GM21423 (cell line): Measurements from ENCODE around the gene ANO10.

Experiments
- ATAC-seq: cut with Tn5 transposase; IDR thresholded peaks from one replicate; pipeline ENCODE4 v1.9.1; 2021; ENCODE audit warnings: mild to moderate bottlenecking, moderate library complexity; ENCODE audit not compliant: unreplicated experiment

The ANO10 gene

DNA sequence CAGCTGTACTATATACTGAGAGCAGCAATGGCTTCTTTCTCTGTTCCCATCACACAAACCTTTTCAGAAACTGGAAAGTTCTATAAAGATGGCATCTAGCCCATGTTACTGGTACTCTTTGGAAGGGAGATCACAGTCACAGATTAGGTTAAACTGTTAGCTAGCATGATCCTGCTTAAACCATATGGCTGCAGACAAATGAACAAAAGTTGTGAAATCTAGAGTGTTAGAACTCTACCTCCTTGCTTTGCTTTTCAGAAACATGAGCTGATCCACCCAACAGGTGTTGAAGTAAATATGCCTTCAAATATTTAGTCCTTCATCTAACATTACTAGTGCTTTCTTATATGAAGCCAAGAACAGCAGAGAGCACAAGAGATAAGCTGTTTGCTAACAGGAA lies 232.9 kb downstream of the ANO10 start:
- no peak for ATAC-seq

- no peak for ATAC-seq
These were observed 233.6 kb downstream of the ANO10 start for GRCh38 chr3:43388175-43388574.

DNA sequence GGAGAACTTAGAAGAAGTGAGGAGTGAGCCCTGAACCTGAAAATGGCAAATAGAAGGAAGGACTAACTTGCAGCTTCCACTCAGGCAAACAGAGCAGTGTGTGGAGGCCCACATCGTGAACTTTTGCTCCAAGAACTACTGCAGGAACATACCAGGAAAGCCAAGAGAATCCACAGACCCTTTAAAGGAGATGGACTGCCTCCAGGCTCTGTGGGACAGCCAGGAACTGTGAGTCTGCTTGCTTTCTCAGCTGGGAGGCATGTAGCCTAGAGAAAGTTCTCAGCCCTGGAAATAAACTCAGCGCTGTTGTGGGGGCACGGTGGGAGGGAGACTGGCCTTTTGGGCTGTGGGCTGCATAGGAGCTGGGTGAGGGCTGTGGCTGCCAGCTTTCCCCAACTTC lies 242.5 kb downstream of the ANO10 start:
- no peak for ATAC-seq

GRCh38 chr3:43378066-43378935 lies 243.5 kb downstream of the ANO10 start:
- no peak for ATAC-seq

DNA sequence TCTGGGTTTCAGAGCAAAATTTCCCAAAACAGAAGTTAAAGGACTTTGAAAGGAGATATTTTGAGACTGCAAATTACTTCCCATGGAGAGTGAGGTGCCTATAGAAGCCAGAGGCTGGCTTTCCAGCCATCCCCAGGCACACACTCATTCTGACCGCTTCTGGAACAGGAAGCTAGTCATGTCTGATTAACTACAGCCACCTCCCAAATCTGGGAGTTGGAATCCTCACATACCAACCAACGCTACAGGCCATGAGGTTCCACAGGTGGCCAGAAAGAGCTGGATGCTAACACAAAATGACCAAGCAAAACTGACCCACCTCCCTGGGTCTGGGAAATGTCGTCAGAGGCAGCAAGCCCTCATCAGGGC lies 248.3 kb downstream of the ANO10 start:
- no peak for ATAC-seq

DNA sequence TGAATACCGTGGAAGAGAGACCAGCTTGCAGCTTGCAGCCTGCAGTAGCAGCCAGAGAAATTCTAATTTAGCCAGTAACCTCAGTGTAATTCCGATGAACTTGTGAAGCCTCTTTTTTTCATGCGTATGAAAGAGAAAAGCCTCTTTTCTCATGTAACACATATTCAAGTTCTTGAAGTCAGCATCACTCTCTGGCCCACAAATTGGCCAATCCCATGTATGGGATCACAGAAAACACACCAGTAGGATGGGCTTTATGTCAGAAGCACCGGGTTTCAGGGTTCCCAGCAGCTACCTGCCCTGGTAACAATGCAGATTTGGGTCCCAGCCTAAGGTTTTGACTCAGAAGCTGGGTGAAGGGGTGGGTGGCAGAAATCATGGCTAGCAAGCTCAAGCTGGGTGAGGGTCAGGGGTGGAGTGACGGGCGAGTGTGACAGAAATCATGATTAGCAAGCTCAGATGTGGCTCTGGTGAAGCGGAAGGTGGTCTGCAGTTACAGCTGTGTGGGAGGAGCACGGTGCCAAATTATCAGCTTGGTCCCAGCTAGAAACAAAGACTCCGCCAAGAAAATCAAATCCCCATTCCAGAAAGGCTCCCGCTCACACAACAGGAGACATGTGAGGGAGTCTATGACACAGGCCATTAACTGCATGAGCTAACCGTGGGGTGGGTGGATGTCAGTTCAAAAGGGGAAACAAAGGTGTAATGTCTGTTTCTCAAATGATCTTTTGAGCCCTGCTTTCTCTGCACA lies 248.8 kb downstream of the ANO10 start:
- no peak for ATAC-seq

DNA sequence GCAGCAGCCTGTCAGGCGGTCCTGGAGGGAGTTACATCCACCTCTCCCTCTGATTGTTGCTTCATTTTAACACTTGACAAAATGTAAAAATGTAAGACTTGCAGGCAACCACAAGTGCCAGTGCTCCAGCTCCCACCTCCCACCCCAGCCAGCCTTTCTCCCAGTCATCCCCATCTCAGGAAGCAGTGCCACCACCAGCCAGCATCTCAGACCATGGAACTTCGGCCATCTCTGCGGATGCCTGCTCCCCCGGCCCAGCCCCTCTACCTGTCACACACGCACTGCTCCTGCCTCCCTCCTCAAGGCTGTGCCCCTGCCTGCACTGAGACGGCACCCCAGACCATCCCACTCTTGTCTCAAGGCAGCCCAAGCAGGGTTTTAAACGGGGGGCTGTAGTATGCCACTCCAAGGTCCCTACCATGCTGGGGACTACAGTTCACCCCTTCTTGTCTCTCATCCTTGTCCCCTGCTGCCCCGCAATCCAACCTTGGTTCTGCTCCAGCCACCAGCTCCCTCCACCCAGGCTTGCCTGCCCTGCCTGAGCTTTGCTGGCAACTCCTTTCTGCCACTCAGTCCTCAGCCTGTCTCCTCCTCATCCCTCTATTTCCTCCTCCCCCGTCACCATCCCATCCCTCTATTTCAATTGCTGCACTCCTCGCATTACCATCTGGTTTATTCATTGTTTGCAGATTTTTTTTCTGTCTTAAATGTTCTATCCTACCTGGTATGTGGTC lies 249.6 kb downstream of the ANO10 start:
- no peak for ATAC-seq

GRCh38 chr3:43371494-43371893 lies 250.3 kb downstream of the ANO10 start:
- ATAC-seq = no peak

- no peak for ATAC-seq
These were observed 251.4 kb downstream of the ANO10 start for GRCh38 chr3:43370293-43370980.

GRCh38 chr3:43369404-43370292 lies 252.2 kb downstream of the ANO10 start:
- ATAC-seq = no peak

DNA sequence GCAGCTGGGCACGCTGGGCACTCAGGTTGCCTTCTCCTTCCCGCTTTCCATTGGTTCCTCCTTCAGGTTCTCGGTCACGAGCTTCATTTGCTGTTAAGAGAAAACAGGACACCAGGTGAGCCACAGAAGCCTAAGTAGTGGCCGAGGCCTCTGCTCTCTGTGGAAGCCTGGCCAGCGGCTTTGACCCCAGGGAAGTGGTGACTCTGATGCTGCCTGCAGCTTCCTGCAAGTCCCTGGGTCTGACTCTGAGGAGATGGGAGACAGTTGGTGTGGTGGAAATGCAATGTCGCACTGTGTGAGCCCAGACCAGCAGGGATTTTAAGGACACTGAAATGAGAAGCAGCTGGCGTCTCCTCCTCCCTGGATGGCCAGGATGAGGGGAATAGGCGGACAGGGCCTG lies 254.9 kb downstream of the ANO10 start:
- no peak for ATAC-seq

GRCh38 chr3:43366481-43366880 lies 255.3 kb downstream of the ANO10 start:
- no peak for ATAC-seq

GRCh38 chr3:43365601-43366305 lies 256.1 kb downstream of the ANO10 start:
- ATAC-seq = no peak

GRCh38 chr3:43364926-43365325 lies 256.9 kb downstream of the ANO10 start:
- ATAC-seq = no peak

DNA sequence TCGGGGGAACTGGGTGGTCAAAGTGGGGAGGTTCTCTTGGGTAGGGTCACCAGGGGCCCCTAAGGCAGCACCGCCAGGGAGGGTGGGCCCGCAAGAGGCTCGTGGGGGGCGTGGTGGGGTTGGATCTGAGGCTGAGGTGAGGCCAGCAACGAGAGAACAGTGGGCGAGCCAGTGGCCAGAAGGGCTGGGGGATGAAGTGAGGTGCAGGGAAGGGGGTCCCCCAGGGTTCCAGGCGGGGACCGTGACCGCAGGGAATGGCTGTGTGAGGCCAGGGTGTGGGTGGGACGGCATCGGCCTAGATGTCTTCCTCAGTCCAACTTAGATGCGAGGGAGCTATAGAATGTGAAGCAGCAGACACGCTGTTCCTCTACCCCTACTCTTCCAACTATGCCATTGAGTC lies 257.3 kb downstream of the ANO10 start:
- no peak for ATAC-seq

- no peak for ATAC-seq
These were observed 258.1 kb downstream of the ANO10 start for GRCh38 chr3:43363621-43364266.

GRCh38 chr3:43362961-43363360 lies 258.9 kb downstream of the ANO10 start:
- ATAC-seq = no peak

- no peak for ATAC-seq
These were observed 259.6 kb downstream of the ANO10 start for GRCh38 chr3:43362183-43362582.

GRCh38 chr3:43361077-43361476 lies 260.7 kb downstream of the ANO10 start:
- ATAC-seq = no peak
